MM.1S (cell line): ENCODE measurements around the gene CHRNG.

Experiments
- CTCF ChIP-seq: fragments of 300-600 bp; sonication (generic); IDR thresholded peaks from 2 replicates; pipeline ENCODE4 v1.5.1; 2016; ENCODE audit warnings: antibody characterized with exemption, low read length, mixed read lengths
- EZH2 ChIP-seq: fragments of 300-600 bp; sonication (generic); optimal IDR thresholded peaks from 2 replicates; pipeline ENCODE3; 2017; ENCODE audit warnings: low read depth, mild to moderate bottlenecking, antibody characterized with exemption, low read length, mixed read lengths

GRCh38 chr2:232573771-232574435 lies 34.4 kb downstream of the CHRNG start:
- TF ChIP-seq EZH2 (no peak), CTCF (no peak)
